ENCODE data around the gene CAMK2N1. TPM values are rescaled to one million over a fixed set of nuclear protein-coding genes. Genes with fewer than 3 reads are reported as not detected.

The CAMK2N1 gene
- total RNA-seq, 1 experiment from 2014 or later, result 51.2 TPM

DNA sequence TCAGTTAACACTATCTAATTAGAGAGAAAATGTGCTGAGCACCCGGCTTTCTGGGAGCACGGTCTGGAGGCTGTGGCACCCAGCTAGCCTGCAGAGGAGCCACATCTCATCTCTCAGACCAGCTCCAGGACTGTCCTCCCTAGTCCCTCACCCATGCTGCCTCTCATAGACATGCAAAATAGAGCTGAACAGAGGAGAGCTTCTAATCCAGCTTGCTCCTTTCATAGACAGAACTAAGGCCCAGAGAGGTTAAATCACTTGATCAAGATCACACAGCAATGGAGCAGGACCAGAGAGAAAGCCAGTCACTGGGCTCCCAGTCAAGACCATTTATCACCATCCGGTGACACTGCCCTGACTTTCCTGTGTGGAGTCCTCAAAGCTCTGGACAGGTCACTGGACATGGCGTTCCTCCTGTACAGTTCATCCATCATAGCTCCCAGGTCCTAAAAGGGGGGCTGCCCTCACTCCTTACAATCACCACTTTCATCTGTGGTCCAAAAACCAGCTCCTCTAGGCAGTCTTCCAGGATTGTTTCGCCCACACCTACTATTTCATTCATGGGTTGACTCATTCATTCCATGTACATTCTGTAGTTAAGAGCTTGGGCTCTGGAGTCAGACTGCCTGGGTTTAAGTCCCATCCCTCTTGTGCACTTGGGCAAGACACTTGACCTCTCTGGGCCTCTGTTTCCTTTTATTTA lies 8.8 kb upstream of the CAMK2N1 start:
- H3K36me3 ChIP-seq (ENCODE audit: low read depth, low read length), result peaks cover 8% of the 10 kb centered on the region; the same call in 1 of the 2 replicates
- no peak for TF ChIP-seq EZH2phosphoT487 (IDR thresholded peaks at IDR 0.05; ENCODE audit: borderline replicate concordance, low read length)
- no peak for TF ChIP-seq CTCF (conservative IDR thresholded peaks at IDR 0.05; ENCODE audit: low read depth, low read length)
- no peak for TF ChIP-seq EZH2 (IDR thresholded peaks at IDR 0.05; ENCODE audit: low read length, unreplicated experiment)
- peak overlapping the region; percentile 76 for H3K9ac ChIP-seq (ENCODE audit: low read length)

DNA sequence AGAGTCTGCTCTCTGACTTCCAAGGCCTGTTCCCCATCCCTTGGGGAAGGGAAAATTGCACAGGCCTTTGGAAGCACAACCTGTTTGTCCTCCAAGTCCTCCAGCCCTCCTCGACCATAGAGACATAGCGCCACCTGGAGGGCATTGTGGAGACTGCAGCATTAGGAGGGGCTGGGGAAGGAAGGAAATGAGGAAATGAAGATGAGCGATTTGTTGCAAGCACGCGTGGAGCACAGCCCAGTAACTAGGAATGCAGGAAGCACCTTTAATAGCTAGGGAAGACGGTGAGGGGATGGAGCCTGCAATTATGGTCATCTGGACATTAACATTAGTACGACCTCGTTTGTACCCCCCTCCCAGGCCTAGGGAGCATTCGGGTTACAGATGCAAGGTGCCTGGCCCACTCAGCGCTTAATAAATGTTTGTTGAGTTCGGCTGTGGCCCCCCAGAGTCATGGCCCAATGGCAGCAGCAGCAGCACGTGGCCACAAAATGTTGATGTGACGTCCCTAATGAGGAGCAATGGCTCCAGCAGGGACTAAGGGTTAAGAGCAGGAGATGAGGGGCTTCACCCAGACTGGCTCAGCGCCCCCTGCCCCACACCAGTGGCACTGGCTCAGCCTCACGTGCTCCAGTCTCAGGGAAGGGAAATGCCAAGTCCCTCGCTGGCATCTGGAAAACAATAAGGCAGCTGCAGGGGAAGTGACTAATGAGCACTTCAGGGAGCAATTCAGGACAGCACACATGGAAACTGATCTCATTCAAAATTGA lies 8.0 kb upstream of the CAMK2N1 start:
- TF ChIP-seq EZH2 (IDR thresholded peaks at IDR 0.05; ENCODE audit: low read length, unreplicated experiment) (no peak), CTCF (conservative IDR thresholded peaks at IDR 0.05; ENCODE audit: low read depth, low read length) (peak; percentile 95)
- H3K9me2 ChIP-seq (replicated peaks; ENCODE audit: low read length), result no peaks in the 10 kb centered on the region
- peak overlapping the region; percentile 98 for H3K27ac ChIP-seq (ENCODE audit: low read length)
- peak overlapping the region; percentile 57 for H3K4me2 ChIP-seq (ENCODE audit: low read length)
- no peak overlapping the region for H3K4me3 ChIP-seq (ENCODE audit: low read length)
- H2AFZ ChIP-seq (ENCODE audit: low read length), result peak overlapping the region; percentile 36
- no peaks in the 10 kb centered on the region for H3K79me2 ChIP-seq (ENCODE audit: low read length)
- peaks cover 12% of the 10 kb centered on the region for H3F3A ChIP-seq (ENCODE audit: low read length, unreplicated experiment)
- peaks cover 47% of the 10 kb centered on the region for H3K4me1 ChIP-seq (ENCODE audit: insufficient read depth, low read length)
- H4K20me1 ChIP-seq (ENCODE audit: low read length), result no peaks in the 10 kb centered on the region
- ChIA-PET CTCF (interaction anchor here (0.6 to 1.9 kb wide), 10 partner anchors 13 to 577 kb away, joined by 3 to 23 read pairs (median 4); no protein-coding TSS in a partner anchor), POLR2A (ENCODE audit: unreplicated experiment) (interaction anchor here (0.5 kb wide), 1 partner anchor 10 kb away, joined by 3 read pairs; no protein-coding TSS in a partner anchor)
- no peaks in the 10 kb centered on the region for H3K9me3 ChIP-seq (ENCODE audit: low read length)
- no TSS peak for BruUV-seq (replicated peaks)
- ATAC-seq (peak; percentile 57), DNase-seq (peak; percentile 97)
- H3K9ac ChIP-seq (ENCODE audit: low read length), result peak overlapping the region; percentile 76
- no peaks in the 10 kb centered on the region for H3K27me3 ChIP-seq (ENCODE audit: low read length)
- peaks cover under 1% of the 10 kb centered on the region; the same call in 1 of the 2 replicates for H3K36me3 ChIP-seq (ENCODE audit: low read depth, low read length)
- intact Hi-C loops (cut with micrococcal nuclease), result loop anchor here (1.0 to 10.0 kb wide), 9 partner anchors 59 to 579 kb away; no protein-coding TSS in a partner anchor

More for the DNA sequence above, 8.8 kb upstream of the CAMK2N1 start:
- DNase-seq, result peak; percentile 87
- ATAC-seq, result peak; percentile 35
- no peaks in the 10 kb centered on the region for H3K9me3 ChIP-seq (ENCODE audit: low read length)
- H3K4me2 ChIP-seq (ENCODE audit: low read length), result peak overlapping the region; percentile 57
- H3K27ac ChIP-seq (ENCODE audit: low read length), result peak overlapping the region; percentile 98
- H3K9me2 ChIP-seq (replicated peaks; ENCODE audit: low read length), result no peaks in the 10 kb centered on the region
- intact Hi-C loops (cut with micrococcal nuclease), result loop anchor here (1.0 to 10.0 kb wide), 4 partner anchors 282 to 580 kb away; no protein-coding TSS in a partner anchor
- H3K79me2 ChIP-seq (ENCODE audit: low read length), result no peaks in the 10 kb centered on the region
- no peaks in the 10 kb centered on the region for H4K20me1 ChIP-seq (ENCODE audit: low read length)
- H3K4me1 ChIP-seq (ENCODE audit: insufficient read depth, low read length), result peaks cover 47% of the 10 kb centered on the region
- CTCF ChIA-PET, result interaction anchor here (0.6 to 1.9 kb wide), 9 partner anchors 14 to 578 kb away, joined by 3 to 23 read pairs (median 4); no protein-coding TSS in a partner anchor
- peak overlapping the region; percentile 36; the same call in 1 of the 2 replicates for H2AFZ ChIP-seq (ENCODE audit: low read length)
- no peak overlapping the region for H3K4me3 ChIP-seq (ENCODE audit: low read length)
- no TSS peak for BruUV-seq (replicated peaks)
- H3K27me3 ChIP-seq (ENCODE audit: low read length), result no peaks in the 10 kb centered on the region
- H3F3A ChIP-seq (ENCODE audit: low read length, unreplicated experiment), result peaks cover 12% of the 10 kb centered on the region
- POLR2A ChIA-PET (ENCODE audit: unreplicated experiment), result interaction anchor here (0.5 to 0.6 kb wide), 3 partner anchors 9 to 215 kb away, joined by 3 read pairs; partner anchors contain the start of gene CAMK2N1
